ENCODE results near the gene KCNA5.

Gene KCNA5

GRCh38 chr12:5027046-5027821 is 16.4 kb upstream of the KCNA5 start:
- Histone ChIP-seq H3K27me3 (ENCODE audit: control insufficient read depth in 1 of 2, insufficient read depth in 2 of 2, low read length in 2 of 2) (peaks cover 0 to 4% of the 10 kb centered on the region in 2 donors), H3K27ac (ENCODE audit: low read depth, low read length) (no peak overlapping the region), H3K4me3 (ENCODE audit: low read depth in 1 of 2, low read length in 2 of 2) (no peak overlapping the region), H3K4me1 (ENCODE audit: control insufficient read depth in 1 of 2, insufficient read depth in 2 of 2, low read length in 2 of 2) (no peaks in the 10 kb centered on the region), H3K9me3 (ENCODE audit: control insufficient read depth in 1 of 2, low read length in 2 of 2) (no peaks in the 10 kb centered on the region), H3K9ac (ENCODE audit: low read depth in 1 of 2, low read length in 2 of 2) (no peak overlapping the region), H3K36me3 (ENCODE audit: control insufficient read depth in 1 of 2, insufficient read depth in 2 of 2, low read length in 2 of 2) (no peaks in the 10 kb centered on the region)

DNA sequence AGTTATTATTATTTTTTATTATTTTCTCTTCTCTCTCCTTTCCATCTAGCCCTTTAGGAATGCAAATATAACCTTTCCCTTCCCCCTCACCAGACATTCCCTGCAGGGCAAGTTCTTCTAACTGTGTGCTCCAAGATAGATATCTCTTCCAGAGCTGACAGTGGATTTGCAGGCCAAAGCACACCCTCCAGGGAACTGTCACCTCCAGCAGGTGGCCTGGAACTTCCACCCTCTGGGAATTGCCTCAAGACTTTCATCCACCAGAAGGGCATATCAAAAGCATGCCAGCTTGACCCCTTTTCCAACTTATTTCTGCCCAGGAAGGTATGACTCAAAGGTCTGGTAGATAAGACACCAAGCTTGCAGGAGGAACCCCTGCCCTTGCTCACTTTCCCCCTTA is 13.6 kb upstream of the KCNA5 start:
- Histone ChIP-seq H3K27me3 (ENCODE audit: control insufficient read depth in 1 of 2, insufficient read depth in 2 of 2, low read length in 2 of 2) (peaks cover 0 to 3% of the 10 kb centered on the region in 2 donors), H3K4me1 (ENCODE audit: control insufficient read depth in 1 of 2, insufficient read depth in 2 of 2, low read length in 2 of 2) (no peaks in the 10 kb centered on the region), H3K27ac (ENCODE audit: low read depth, low read length) (no peak overlapping the region), H3K36me3 (ENCODE audit: control insufficient read depth in 1 of 2, insufficient read depth in 2 of 2, low read length in 2 of 2) (no peaks in the 10 kb centered on the region), H3K9ac (ENCODE audit: low read depth in 1 of 2, low read length in 2 of 2) (no peak overlapping the region), H3K4me3 (ENCODE audit: low read depth in 1 of 2, low read length in 2 of 2) (no peak overlapping the region), H3K9me3 (ENCODE audit: control insufficient read depth in 1 of 2, low read length in 2 of 2) (no peaks in the 10 kb centered on the region)

GRCh38 chr12:5031242-5031641 is 12.4 kb upstream of the KCNA5 start:
- no peak overlapping the region for H3K4me3 ChIP-seq (ENCODE audit: low read depth in 1 of 2, low read length in 2 of 2)
- H3K4me1 ChIP-seq (ENCODE audit: control insufficient read depth in 1 of 2, insufficient read depth in 2 of 2, low read length in 2 of 2): no peaks in the 10 kb centered on the region
- H3K27me3 ChIP-seq (ENCODE audit: control insufficient read depth in 1 of 2, insufficient read depth in 2 of 2, low read length in 2 of 2): no peaks in the 10 kb centered on the region
- H3K9me3 ChIP-seq (ENCODE audit: control insufficient read depth in 1 of 2, low read length in 2 of 2): no peaks in the 10 kb centered on the region
- H3K36me3 ChIP-seq (ENCODE audit: control insufficient read depth in 1 of 2, insufficient read depth in 2 of 2, low read length in 2 of 2): no peaks in the 10 kb centered on the region
- H3K9ac ChIP-seq (ENCODE audit: low read depth in 1 of 2, low read length in 2 of 2): no peak overlapping the region
- no peak overlapping the region for H3K27ac ChIP-seq (ENCODE audit: low read depth, low read length)

- Histone ChIP-seq H3K9me3 (ENCODE audit: control insufficient read depth in 1 of 2, low read length in 2 of 2) (no peaks in the 10 kb centered on the region), H3K4me1 (ENCODE audit: control insufficient read depth in 1 of 2, insufficient read depth in 2 of 2, low read length in 2 of 2) (no peaks in the 10 kb centered on the region), H3K4me3 (ENCODE audit: low read depth in 1 of 2, low read length in 2 of 2) (no peak overlapping the region), H3K27ac (ENCODE audit: low read depth, low read length) (no peak overlapping the region), H3K9ac (ENCODE audit: low read depth in 1 of 2, low read length in 2 of 2) (no peak overlapping the region), H3K36me3 (ENCODE audit: control insufficient read depth in 1 of 2, insufficient read depth in 2 of 2, low read length in 2 of 2) (no peaks in the 10 kb centered on the region), H3K27me3 (ENCODE audit: control insufficient read depth in 1 of 2, insufficient read depth in 2 of 2, low read length in 2 of 2) (no peaks in the 10 kb centered on the region)
Observed at GRCh38 chr12:5031958-5032357, 11.7 kb upstream of the KCNA5 start.

GRCh38 chr12:5032821-5033220 is 10.9 kb upstream of the KCNA5 start:
- H3K9me3 ChIP-seq (ENCODE audit: control insufficient read depth in 1 of 2, low read length in 2 of 2): no peaks in the 10 kb centered on the region
- no peak overlapping the region for H3K9ac ChIP-seq (ENCODE audit: low read depth in 1 of 2, low read length in 2 of 2)
- no peak overlapping the region for H3K27ac ChIP-seq (ENCODE audit: low read depth, low read length)
- no peaks in the 10 kb centered on the region for H3K4me1 ChIP-seq (ENCODE audit: control insufficient read depth in 1 of 2, insufficient read depth in 2 of 2, low read length in 2 of 2)
- no peak overlapping the region for H3K4me3 ChIP-seq (ENCODE audit: low read depth in 1 of 2, low read length in 2 of 2)
- H3K36me3 ChIP-seq (ENCODE audit: control insufficient read depth in 1 of 2, insufficient read depth in 2 of 2, low read length in 2 of 2): no peaks in the 10 kb centered on the region
- H3K27me3 ChIP-seq (ENCODE audit: control insufficient read depth in 1 of 2, insufficient read depth in 2 of 2, low read length in 2 of 2): no peaks in the 10 kb centered on the region

DNA sequence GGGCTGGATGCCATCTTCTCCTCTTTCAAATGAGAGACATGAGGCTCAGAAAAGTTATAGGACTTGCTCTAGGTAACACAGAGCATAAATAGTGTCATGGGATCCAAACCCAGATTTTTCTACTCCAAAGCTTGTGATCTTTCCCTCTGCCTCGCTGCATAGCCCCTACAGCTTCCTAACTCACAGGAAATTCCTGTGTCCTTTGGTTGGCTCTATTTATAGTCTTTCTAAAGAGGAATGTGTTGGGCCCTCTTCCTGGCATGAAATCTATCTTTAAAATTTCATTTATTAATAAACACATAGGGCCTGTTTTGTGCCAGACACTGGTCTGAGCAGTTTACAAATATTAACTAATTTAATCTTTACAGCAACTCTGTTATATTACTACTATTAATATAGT is 9.8 kb upstream of the KCNA5 start:
- H3K4me1 ChIP-seq (ENCODE audit: control insufficient read depth in 1 of 2, insufficient read depth in 2 of 2, low read length in 2 of 2): no peaks in the 10 kb centered on the region
- H3K9me3 ChIP-seq (ENCODE audit: control insufficient read depth in 1 of 2, low read length in 2 of 2): no peaks in the 10 kb centered on the region
- peaks cover 0 to 5% of the 10 kb centered on the region in 2 donors for H3K27me3 ChIP-seq (ENCODE audit: control insufficient read depth in 1 of 2, insufficient read depth in 2 of 2, low read length in 2 of 2)
- no peak overlapping the region for H3K27ac ChIP-seq (ENCODE audit: low read depth, low read length)
- no peaks in the 10 kb centered on the region for H3K36me3 ChIP-seq (ENCODE audit: control insufficient read depth in 1 of 2, insufficient read depth in 2 of 2, low read length in 2 of 2)
- no peak overlapping the region for H3K9ac ChIP-seq (ENCODE audit: low read depth in 1 of 2, low read length in 2 of 2)
- no peak overlapping the region for H3K4me3 ChIP-seq (ENCODE audit: low read depth in 1 of 2, low read length in 2 of 2)

DNA sequence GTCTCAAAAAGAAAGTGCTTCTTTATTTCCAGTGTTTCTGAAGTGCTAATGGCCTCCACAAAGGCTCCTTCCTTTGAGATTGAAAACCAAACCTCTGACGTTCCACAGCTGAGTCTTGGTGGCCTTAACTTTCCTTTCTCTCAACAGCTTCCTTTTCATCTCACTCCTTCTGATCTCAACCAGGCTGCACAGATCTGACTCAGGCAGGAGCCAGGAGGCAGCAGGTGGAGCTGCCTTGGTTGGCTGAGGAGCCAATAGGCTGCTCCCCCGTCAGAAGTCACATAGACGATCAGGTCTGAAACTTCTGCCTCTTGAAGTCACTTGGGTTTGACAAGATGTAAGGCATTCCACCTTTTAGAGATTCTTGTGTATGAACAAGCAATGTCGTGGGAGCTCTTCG is 9.1 kb upstream of the KCNA5 start:
- no peak overlapping the region for H3K4me3 ChIP-seq (ENCODE audit: low read depth in 1 of 2, low read length in 2 of 2)
- peaks cover 0 to 7% of the 10 kb centered on the region in 2 donors for H3K27me3 ChIP-seq (ENCODE audit: control insufficient read depth in 1 of 2, insufficient read depth in 2 of 2, low read length in 2 of 2)
- H3K27ac ChIP-seq (ENCODE audit: low read depth, low read length): no peak overlapping the region
- no peaks in the 10 kb centered on the region for H3K36me3 ChIP-seq (ENCODE audit: control insufficient read depth in 1 of 2, insufficient read depth in 2 of 2, low read length in 2 of 2)
- H3K4me1 ChIP-seq (ENCODE audit: control insufficient read depth in 1 of 2, insufficient read depth in 2 of 2, low read length in 2 of 2): no peaks in the 10 kb centered on the region
- no peaks in the 10 kb centered on the region for H3K9me3 ChIP-seq (ENCODE audit: control insufficient read depth in 1 of 2, low read length in 2 of 2)
- no peak overlapping the region for H3K9ac ChIP-seq (ENCODE audit: low read depth in 1 of 2, low read length in 2 of 2)

- Histone ChIP-seq H3K9ac (ENCODE audit: low read depth in 1 of 2, low read length in 2 of 2) (no peak overlapping the region), H3K27me3 (ENCODE audit: control insufficient read depth in 1 of 2, insufficient read depth in 2 of 2, low read length in 2 of 2) (peaks cover 0 to 11% of the 10 kb centered on the region in 2 donors), H3K27ac (ENCODE audit: low read depth, low read length) (no peak overlapping the region), H3K36me3 (ENCODE audit: control insufficient read depth in 1 of 2, insufficient read depth in 2 of 2, low read length in 2 of 2) (no peaks in the 10 kb centered on the region), H3K9me3 (ENCODE audit: control insufficient read depth in 1 of 2, low read length in 2 of 2) (no peaks in the 10 kb centered on the region), H3K4me1 (ENCODE audit: control insufficient read depth in 1 of 2, insufficient read depth in 2 of 2, low read length in 2 of 2) (no peaks in the 10 kb centered on the region), H3K4me3 (ENCODE audit: low read depth in 1 of 2, low read length in 2 of 2) (no peak overlapping the region)
Observed at GRCh38 chr12:5035618-5036017, 8.1 kb upstream of the KCNA5 start.

DNA sequence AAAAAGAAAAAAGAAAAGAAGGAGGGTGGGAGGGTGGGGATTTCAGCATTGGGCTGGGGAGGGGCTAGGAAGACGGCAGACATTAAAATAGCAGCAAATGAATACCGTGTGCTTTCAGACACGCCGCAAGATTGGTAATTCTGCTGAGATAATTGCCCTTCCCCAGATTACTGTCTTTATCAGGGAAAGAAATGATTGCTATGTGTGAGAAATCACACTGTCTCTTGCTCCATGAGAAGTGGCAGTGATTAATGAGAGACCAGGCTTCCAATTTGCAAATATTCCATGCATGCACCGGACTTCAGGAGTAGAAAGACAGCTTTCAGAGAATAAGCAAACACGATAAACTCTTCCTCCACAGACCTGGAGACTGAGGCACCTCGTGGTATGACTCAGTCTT is 7.6 kb upstream of the KCNA5 start:
- peaks cover 0 to 16% of the 10 kb centered on the region in 2 donors for H3K27me3 ChIP-seq (ENCODE audit: control insufficient read depth in 1 of 2, insufficient read depth in 2 of 2, low read length in 2 of 2)
- H3K9me3 ChIP-seq (ENCODE audit: control insufficient read depth in 1 of 2, low read length in 2 of 2): no peaks in the 10 kb centered on the region
- H3K4me3 ChIP-seq (ENCODE audit: low read depth in 1 of 2, low read length in 2 of 2): no peak overlapping the region
- H3K27ac ChIP-seq (ENCODE audit: low read depth, low read length): no peak overlapping the region
- no peaks in the 10 kb centered on the region for H3K36me3 ChIP-seq (ENCODE audit: control insufficient read depth in 1 of 2, insufficient read depth in 2 of 2, low read length in 2 of 2)
- H3K9ac ChIP-seq (ENCODE audit: low read depth in 1 of 2, low read length in 2 of 2): no peak overlapping the region
- H3K4me1 ChIP-seq (ENCODE audit: control insufficient read depth in 1 of 2, insufficient read depth in 2 of 2, low read length in 2 of 2): no peaks in the 10 kb centered on the region

DNA sequence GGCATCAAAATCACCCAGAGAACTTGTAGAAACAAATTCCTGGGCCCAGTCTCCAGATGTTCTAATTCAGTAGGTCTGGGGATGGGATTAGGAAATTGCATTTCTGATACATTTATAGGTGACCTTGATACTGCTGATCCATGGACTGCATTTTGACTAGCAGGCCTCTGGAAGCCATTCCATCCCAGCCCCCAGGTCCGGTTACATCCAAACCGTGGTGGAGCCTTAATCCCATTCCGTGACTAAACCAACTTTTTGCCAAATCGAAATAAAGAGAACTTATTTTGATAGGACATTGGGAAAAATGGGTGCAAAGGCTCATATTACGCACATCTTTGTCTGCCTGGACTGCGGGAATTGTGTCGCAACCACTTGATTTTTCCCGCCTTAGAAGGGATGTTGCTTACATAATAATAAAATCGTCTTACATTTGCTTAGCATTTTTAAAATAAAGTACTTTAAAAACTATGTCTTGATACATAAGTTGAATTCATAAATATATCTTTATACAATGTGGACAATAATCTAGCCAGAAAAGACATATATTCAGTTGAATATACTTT is 5.8 kb upstream of the KCNA5 start:
- Histone ChIP-seq H3K4me3 (ENCODE audit: low read depth in 1 of 2, low read length in 2 of 2) (no peak overlapping the region), H3K27ac (ENCODE audit: low read depth, low read length) (no peak overlapping the region), H3K9ac (ENCODE audit: low read depth in 1 of 2, low read length in 2 of 2) (no peak overlapping the region), H3K36me3 (ENCODE audit: control insufficient read depth in 1 of 2, insufficient read depth in 2 of 2, low read length in 2 of 2) (no peaks in the 10 kb centered on the region), H3K27me3 (ENCODE audit: control insufficient read depth in 1 of 2, insufficient read depth in 2 of 2, low read length in 2 of 2) (peaks cover 6 to 32% of the 10 kb centered on the region in 2 donors), H3K9me3 (ENCODE audit: control insufficient read depth in 1 of 2, low read length in 2 of 2) (no peaks in the 10 kb centered on the region), H3K4me1 (ENCODE audit: control insufficient read depth in 1 of 2, insufficient read depth in 2 of 2, low read length in 2 of 2) (no peaks in the 10 kb centered on the region)

All from duodenal mucosa (tissue), 2 donors.